Measurements from ENCODE around the gene TUBA3D.
"Not testable (repeated sequence)": the region's sequence is repeated elsewhere in the genome, so short reads cannot be mapped to it uniquely, and the experiment has no call there.

TUBA3D gene

DNA sequence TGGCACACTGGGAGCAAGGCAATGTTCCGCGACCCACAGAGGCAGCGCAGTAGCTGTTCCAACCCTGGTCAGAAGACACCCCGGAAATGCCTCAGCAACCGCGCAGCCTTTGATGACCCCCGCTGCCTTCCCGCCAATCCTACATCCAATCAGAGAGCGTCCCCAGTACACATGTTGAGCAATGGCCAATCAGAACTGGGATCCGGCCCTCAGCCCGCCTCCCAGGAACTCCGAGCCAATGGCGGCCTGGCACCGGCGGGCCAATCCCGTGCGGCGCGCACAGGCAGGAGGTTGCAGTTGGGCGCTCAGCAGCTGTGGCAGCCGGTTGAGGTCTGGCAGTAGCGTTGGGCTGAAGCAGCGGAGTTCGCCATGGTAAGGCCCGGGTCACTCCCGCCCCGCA, at the start of gene TUBA3D:
Gene TUBA3D (plus strand): TSS at position 289 of the 400 bp plus-strand sequence. CDS start 81 bp downstream, at position 370.
- DNase-seq (ENCODE audit: low read depth in 4 of 4, low spot score in 1 of 4), result no peak

DNA sequence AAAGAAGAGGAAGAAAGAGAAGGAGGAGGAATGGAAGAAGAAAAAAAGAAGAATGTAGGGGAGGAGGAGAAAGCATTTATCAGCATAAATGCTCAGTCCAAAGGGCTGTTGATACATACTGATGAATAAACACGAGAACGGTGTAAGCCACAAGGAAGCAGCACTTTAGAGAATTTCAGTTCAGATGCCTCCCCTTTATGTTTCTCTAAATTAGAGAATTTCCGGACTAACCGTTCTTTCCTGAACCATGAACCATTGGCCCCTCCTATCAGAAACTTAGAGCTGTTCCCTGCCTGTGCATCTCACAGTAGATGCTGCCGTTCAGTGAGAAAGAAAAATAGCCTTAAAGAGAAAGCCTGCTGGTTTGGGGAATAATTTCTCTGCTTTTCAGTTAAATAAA, 49.2 kb upstream of the TUBA3D start:
- no peak for DNase-seq (ENCODE audit: low read depth in 4 of 4, low spot score in 1 of 4)

- DNase-seq (ENCODE audit: low read depth in 4 of 4, low spot score in 1 of 4), result no peak
These were observed 44.6 kb upstream of the TUBA3D start for GRCh38 chr2:131431336-131431735.

DNA sequence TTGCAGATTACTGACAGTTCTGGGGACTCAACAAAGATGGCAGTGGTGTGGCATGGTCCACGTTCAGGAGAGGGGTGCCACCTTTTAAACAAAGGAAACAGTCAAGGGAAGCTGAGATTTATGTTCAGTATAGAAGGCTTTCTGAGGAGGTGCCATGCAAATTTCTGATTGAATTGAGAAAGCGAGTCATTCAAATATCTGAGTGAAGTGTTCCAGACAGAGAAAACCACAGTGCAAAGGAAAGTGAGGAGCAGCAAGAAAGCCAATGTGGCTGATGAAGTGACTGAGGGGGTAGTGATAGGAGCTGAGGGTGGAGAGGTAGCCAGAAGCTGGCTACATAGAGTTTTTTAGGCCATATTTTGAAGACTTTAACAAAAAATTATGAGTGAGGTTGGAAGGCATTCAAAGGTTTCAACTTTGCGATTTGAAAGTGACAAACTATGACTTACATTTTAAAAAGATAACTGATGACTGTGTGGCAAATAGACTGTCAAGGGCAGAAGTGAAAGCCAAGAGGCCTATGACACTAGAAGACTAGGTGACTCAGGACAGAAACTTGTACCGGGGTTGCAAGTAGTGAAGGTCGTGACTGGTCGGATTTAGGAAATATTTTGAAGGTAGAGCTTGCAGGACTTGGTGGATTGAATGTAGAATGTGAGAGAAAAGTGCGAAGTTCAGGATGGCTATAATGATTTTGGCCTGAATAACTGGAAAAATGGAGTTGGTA, 35.0 kb upstream of the TUBA3D start:
- DNase-seq (ENCODE audit: low read depth in 4 of 4, low spot score in 1 of 4), result not testable (repeated sequence)

- not testable (repeated sequence) for DNase-seq (ENCODE audit: low read depth in 4 of 4, low spot score in 1 of 4)
These were observed 31.0 kb upstream of the TUBA3D start for GRCh38 chr2:131444736-131445514.

DNA sequence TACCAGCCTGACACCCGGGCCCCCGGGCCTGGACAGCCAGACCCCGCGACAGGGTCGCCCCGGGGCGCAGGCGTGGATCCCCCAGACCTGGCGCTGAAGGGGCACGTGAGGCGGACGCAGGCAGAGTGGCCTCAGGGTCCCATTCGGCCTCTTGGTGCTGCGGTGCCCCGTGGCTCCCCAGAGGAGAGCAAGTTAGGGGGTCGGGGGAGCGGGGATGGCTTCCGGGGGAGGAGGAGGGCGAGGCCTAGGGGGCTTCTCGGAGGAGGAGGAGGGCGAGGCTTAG, 30.5 kb upstream of the TUBA3D start:
- not testable (repeated sequence) for DNase-seq (ENCODE audit: low read depth in 4 of 4, low spot score in 1 of 4)

- no peak for DNase-seq (ENCODE audit: low read depth in 4 of 4, low spot score in 1 of 4)
These were observed 30.0 kb upstream of the TUBA3D start for GRCh38 chr2:131445896-131446295.

- DNase-seq (ENCODE audit: low read depth in 4 of 4, low spot score in 1 of 4), result not testable (repeated sequence)
These were observed 27.9 kb upstream of the TUBA3D start for GRCh38 chr2:131447981-131448380.

- DNase-seq (ENCODE audit: low read depth in 4 of 4, low spot score in 1 of 4), result not testable (repeated sequence)
These were observed 24.5 kb upstream of the TUBA3D start for GRCh38 chr2:131451265-131451949.

- DNase-seq (ENCODE audit: low read depth in 4 of 4, low spot score in 1 of 4), result not testable (repeated sequence)
These were observed 21.0 kb upstream of the TUBA3D start for GRCh38 chr2:131454914-131455313.

DNA sequence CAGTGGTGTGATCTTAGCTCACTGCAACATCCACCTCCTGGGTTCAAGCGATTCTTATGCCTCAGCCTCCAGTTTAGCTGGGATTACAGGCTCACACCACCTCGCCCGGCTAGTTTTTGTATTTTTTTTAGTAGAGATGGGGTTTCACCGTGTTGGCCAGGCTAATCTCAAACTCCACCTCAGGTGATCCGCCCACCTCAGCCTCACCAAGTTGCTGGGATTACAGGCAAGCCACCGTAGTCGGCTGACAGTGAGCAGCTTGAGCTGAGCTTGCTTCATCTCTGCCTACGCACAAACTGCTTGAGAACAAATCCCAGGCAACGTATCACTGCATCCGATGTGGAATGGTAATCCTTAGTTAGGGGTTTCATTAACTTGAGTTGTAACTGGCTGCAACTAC, 8.2 kb upstream of the TUBA3D start:
- DNase-seq (ENCODE audit: low read depth in 4 of 4, low spot score in 1 of 4), result not testable (repeated sequence)

- DNase-seq (ENCODE audit: low read depth in 4 of 4, low spot score in 1 of 4), result not testable (repeated sequence)
These were observed 5.0 kb upstream of the TUBA3D start for GRCh38 chr2:131470944-131471343.

DNA sequence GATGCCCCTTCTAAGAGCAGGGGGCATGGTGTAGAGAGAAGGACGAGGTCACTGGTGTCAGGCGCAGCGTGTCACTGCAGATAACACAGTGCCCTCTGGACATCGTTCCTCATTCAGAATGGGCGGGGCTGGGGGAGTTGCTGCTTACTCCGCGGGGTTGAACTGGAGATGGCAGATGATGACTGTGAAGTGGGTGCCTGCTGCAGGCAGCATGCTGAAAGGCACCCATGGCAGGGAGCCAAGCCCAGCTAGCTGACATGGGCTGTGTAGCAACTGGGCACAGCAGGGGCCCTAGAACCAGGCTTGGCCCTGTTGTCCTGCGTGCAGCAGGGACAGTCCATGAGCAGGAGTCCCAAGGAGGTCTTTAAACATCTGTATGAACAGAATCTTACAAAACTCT, 4.3 kb upstream of the TUBA3D start:
- not testable (repeated sequence) for DNase-seq (ENCODE audit: low read depth in 4 of 4, low spot score in 1 of 4)

DNA sequence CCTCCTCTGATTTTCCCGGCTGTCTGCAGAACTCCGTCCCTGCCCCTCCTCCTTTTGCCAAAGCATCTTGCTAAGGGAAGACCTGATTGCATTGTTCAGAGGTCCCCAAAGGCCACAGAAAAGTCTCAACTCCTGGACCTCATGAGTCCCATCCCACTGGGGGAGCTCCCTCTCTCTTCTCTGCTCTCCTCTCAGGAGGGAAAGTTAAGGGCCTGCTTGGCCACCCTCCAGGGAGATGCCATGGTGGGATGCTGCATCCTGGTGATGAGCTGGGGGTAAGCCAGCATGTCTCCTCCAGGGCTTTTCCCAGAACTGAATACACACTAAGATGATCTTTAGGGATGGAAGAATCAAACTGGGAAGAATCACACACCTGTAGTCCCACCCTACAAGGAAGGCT, 2.7 kb upstream of the TUBA3D start:
- DNase-seq (ENCODE audit: low read depth in 4 of 4, low spot score in 1 of 4), result not testable (repeated sequence)

DNA sequence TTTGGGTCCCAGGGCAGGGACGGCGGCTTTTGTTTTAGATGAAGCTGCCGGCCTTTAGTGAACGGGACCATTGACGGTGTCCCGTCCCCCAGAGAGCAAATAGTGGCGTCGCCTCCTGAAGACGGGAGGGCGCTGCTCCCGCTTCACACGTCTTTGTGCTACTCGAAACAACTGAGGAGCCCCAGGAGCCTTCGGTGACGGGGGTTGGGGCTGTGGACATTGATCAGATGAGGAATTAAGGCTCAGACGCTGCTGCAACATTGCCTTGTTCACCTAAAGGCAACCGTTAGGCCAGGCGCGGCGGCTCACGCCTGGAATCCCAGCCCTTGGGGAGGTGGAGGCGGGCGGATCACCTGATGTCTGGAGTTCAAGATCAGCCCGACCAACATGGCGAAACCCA, 444 bp downstream of the TUBA3D start:
- DNase-seq (ENCODE audit: low read depth in 4 of 4, low spot score in 1 of 4), result not testable (repeated sequence)

DNA sequence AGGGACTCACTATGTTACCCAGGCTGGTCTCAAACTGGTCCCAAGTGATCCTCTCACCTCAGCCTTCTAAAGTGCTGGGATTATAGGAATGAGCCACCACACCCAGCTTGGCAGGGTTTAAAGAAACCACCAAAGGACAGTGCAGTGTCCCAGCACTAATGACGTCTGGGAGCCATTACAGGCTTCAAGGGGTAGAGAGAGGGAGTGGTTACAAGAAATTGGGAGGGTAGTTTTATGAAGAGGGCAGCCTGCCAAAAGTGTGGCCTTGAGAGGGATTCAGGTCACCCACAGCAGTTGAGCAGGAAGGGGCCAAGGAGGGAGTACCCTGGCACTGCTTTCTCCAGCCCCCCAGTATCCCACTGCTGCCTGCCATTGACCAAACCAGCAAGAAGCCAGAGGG, 1.3 kb downstream of the TUBA3D start:
- not testable (repeated sequence) for DNase-seq (ENCODE audit: low read depth in 4 of 4, low spot score in 1 of 4)

GRCh38 chr2:131478074-131478849, 2.3 kb downstream of the TUBA3D start:
- DNase-seq (ENCODE audit: low read depth in 4 of 4, low spot score in 1 of 4), result not testable (repeated sequence)

DNA sequence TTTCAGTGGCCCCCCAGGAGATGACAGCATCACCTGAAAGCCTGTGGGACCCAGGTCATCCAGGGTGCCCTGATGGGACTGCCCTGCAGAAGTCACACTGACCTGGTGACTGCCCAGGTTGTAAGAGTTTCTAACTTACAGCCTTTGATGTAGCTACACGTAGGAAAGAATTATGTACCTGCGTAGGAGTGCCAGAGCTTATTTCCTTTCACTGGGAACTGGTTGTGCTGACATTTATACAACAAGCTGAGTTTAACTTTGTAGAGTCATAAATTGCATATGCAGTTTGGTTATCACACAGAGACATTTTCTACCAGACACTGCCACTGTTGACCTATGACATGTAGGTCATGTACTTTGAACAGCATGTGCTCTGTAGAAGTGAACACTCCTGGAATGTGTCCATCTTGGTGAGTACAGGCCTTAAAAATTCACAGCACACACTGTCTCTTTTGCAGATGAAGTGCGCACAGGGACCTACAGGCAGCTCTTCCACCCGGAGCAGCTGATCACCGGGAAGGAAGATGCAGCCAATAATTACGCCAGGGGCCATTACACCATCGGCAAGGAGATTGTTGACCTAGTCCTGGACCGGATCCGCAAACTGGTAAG, 3.0 kb downstream of the TUBA3D start:
- DNase-seq (ENCODE audit: low read depth in 4 of 4, low spot score in 1 of 4), result not testable (repeated sequence)

- DNase-seq (ENCODE audit: low read depth in 4 of 4, low spot score in 1 of 4), result not testable (repeated sequence)
These were observed 4.4 kb downstream of the TUBA3D start for GRCh38 chr2:131480351-131480750.

- not testable (repeated sequence) for DNase-seq (ENCODE audit: low read depth in 4 of 4, low spot score in 1 of 4)
These were observed 6.7 kb downstream of the TUBA3D start for GRCh38 chr2:131482506-131483155.

Data from stimulated activated CD4-positive, alpha-beta T cell treated with anti-CD3 and anti-CD28 coated beads, Interleukin-1b, Interleukin-23, amount 100 ng/mL, for 24 hours (primary cell).